Heart left ventricle (tissue), 16 donors: ENCODE data around the gene GET4. TPM values are rescaled to one million over a fixed set of nuclear protein-coding genes. Genes with fewer than 3 reads are reported as not detected.

ENCODE experiments used
- ATAC-seq, 4 donors: fragments of 200-7000 bp; cut with Tn5 transposase; one replicate each; pipeline ENCODE4 v1.9.1; 2020 to 2022; ENCODE audit warnings: moderate library complexity in 4 of 4, mild to moderate bottlenecking in 3 of 4, moderate number of reproducible peaks in 1 of 4
- DNase-seq, 5 donors: peaks; one replicate each; pipeline ENCODE4 v3.0.0-alpha.2; 2020
- H3K27ac ChIP-seq, 12 donors: fragments of 200-600 bp; sonication (generic) in 4 of 12; one replicate each; pipeline versions ENCODE4 v1.5.0 to v1.8.0; 2016 to 2022; ENCODE audit warnings: mild to moderate bottlenecking in 2 of 12
- H3K27me3 ChIP-seq, 9 donors: fragments of 200-600 bp; sonication (generic) in 2 of 9; one replicate each; pipeline versions ENCODE4 v1.5.1 to v1.8.0; 2016 to 2022; ENCODE audit warnings: mild to moderate bottlenecking in 3 of 9
- H3K36me3 ChIP-seq, 9 donors: fragments of 200-600 bp; sonication (generic) in 2 of 9; one replicate each; pipeline versions ENCODE4 v1.5.0 to v1.8.0; 2018 to 2022; ENCODE audit warnings: mild to moderate bottlenecking in 2 of 9
- H3K4me1 ChIP-seq, 12 donors: fragments of 200-600 bp; sonication (generic) in 4 of 12; one replicate each; pipeline versions ENCODE4 v1.5.0 to v1.8.0; 2016 to 2022; ENCODE audit warnings: mild to moderate bottlenecking in 3 of 12
- H3K4me3 ChIP-seq, 12 donors: fragments of 200-600 bp; sonication (generic) in 4 of 12; one replicate each; pipeline versions ENCODE4 v1.5.0 to v1.8.0; 2017 to 2022; ENCODE audit warnings: mild to moderate bottlenecking in 9 of 12, moderate library complexity in 4 of 12
- H3K9me3 ChIP-seq, 12 donors: fragments of 200-600 bp; sonication (generic) in 4 of 12; one replicate each; pipeline versions ENCODE4 v1.5.0 to v1.8.0; 2016 to 2022; ENCODE audit warnings: mild to moderate bottlenecking in 1 of 12
- CTCF ChIP-seq, 12 donors: fragments of 200-600 bp; sonication (generic) in 4 of 12; IDR thresholded peaks; one replicate each; pipeline versions ENCODE4 v1.5.0 to v1.8.0; 2018 to 2022; ENCODE audit warnings: antibody characterized with exemption in 12 of 12, mild to moderate bottlenecking in 5 of 12
- POLR2A ChIP-seq, 2 donors: fragments of 450-650 bp; IDR thresholded peaks; one replicate each; pipeline ENCODE4 v1.6.1; 2017; ENCODE audit warnings: antibody characterized with exemption in 2 of 2, mild to moderate bottlenecking in 2 of 2, moderate library complexity in 2 of 2
- whole genome bisulfite sequencing, 4 donors: extraction: QIAGEN DNeasy Blood & Tissue Kit in 2 of 4; methylation state at CpG; one replicate each; pipeline versions ENCODE4 v1.1.5 to v1.1.7; 2013 to 2018; 5-methylcytosine and 5-hydroxymethylcytosine counted together
- intact Hi-C, 10 donors: fragments of 100-400 bp; cut with DNase I; formaldehyde crosslinking; loops; one replicate each; pipeline versions ENCODE4 v1.11.1 to v1.14.2; 2022
- polyA plus RNA-seq, 2 donors: library from polyadenylated mRNA; stranded (reverse); fragments of 200-250 nt; gene quantifications; one replicate each; pipeline ENCODE4 v1.2.3, GENCODE V29; 2013
- total RNA-seq, 9 donors: library from RNA; depleted of rRNA in 2 of 9; stranded (reverse); fragments of >200 nt in 2 of 9; fragmentation: NEBNext Ultra II Directional in 3 of 9; extraction: Animal tissue kit (Norgen Biotek cat#: 25700) in 3 of 9; gene quantifications; one replicate each; pipeline versions ENCODE4 v1.1.0 to v1.2.4, GENCODE V29; 2016 to 2023
- donor health status: ischemic (EF 13 %, LVEDD 7.1; RV severe dilation, severe dysfunction).
- donor health status: healthy with polysubstance abuse.
- donor health status: DM: no; HTN: yes; CAD: no.
- donor health status: DM: no; HTN: no; CAD: no.
- donor health status: ischemic (EF 25% LVEDD 6.9; RV normal size, moderate dysfunction).
- donor health status: ischemic (EF 25% LVEDD 5.7; RV mildly dilated, moderate dysfunction).
- donor health status: healthy.
- donor health status: DM: yes; HTN: yes; CAD: no.
- donor health status: ischemic (EF 35%, LVEDD 5.7; RV mildly dilated, moderate dysfunction).
- donor health status: nonischemic (EF 11% LVEDD 7.7; RV severe dilation, severe dysfunction).
- donor health status: DM: yes; HTN: yes; CAD: no.
- donor health status: PGD.
- donor health status: ischemic (EF 29% LVEDD 5.4; RV normal size, mild dysfunction).
- donor health status: nonischemic (EF 23%, LVEDD 6.1; RV moderate dilation, normal function).

GET4 gene
- total and polyA plus RNA-seq, 11 donors = 14.6 to 34.1 (median 19.7) TPM

DNA sequence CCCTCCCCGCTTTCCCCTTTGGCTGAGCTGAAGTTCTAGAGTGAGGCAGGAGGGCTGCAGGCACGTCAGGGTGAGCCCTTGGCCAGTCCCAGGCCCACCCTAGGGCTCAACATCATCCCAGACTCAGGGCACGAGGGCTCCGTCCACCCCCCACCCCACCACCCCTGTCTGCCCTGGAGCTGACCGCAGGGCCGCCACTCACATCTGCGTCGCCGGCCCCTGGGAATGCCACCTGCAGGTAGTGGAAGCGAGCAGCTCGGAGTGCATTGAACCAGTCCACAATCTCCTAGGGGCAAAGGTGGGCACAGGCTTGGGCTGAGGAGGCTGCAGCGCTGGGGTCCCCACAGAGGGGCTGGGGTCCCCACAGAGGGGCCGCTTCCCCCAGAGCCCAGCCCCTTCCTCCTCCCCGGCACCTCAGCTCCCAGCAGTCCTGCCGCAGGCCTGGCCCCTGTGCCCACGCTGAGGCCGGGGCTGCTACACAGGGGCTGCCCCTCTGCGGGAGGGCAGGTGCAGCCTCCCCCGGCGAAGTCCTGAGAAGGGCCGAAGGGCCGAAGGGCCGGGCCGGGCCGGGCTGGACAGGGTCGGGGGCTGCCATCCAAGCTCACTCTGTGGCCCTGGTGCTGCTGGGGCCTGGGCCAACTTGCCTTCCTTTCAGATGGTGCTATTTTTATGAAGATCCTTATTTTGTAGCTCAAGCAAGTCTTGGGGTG lies 24.1 kb downstream of the GET4 start:
- peaks cover 0 to 36% (median 14%) of the 10 kb centered on the region in 12 donors for H3K4me1 ChIP-seq
- H3K9me3 ChIP-seq = no peaks in the 10 kb centered on the region
- ATAC-seq (no peak), DNase-seq (no peak)
- no peak for TF ChIP-seq CTCF (IDR thresholded peaks at IDR 0.05)
- TF ChIP-seq POLR2A (IDR thresholded peaks at IDR 0.05) = no peak
- no peak overlapping the region for H3K27ac ChIP-seq
- 83 to 90% (median 89%) methylated on average over 17 to 26 of the region's 26 CpGs for WGBS, 4 donors
- H3K36me3 ChIP-seq = peaks cover 0 to 27% (median 17%) of the 10 kb centered on the region in 9 donors
- H3K4me3 ChIP-seq = no peak overlapping the region
- intact Hi-C loops = loop anchor here in 2 of 10 donors (10.0 kb wide), 3 partner anchors 54 to 274 kb away; partner anchors contain the start of gene ADAP1 (in 1 of the 2)
- peaks cover 0 to 18% (median 3%) of the 10 kb centered on the region in 9 donors for H3K27me3 ChIP-seq

GRCh38 chr7:901041-901387 lies 24.7 kb downstream of the GET4 start:
- peak in 3 of 4 donors; percentile 1 to 2 (median 1) for ATAC-seq
- peaks cover 0 to 18% (median 3%) of the 10 kb centered on the region in 9 donors for H3K27me3 ChIP-seq
- WGBS, 4 donors = 76 to 88% (median 82%) methylated on average over 7 to 8 of the region's 8 CpGs

DNA sequence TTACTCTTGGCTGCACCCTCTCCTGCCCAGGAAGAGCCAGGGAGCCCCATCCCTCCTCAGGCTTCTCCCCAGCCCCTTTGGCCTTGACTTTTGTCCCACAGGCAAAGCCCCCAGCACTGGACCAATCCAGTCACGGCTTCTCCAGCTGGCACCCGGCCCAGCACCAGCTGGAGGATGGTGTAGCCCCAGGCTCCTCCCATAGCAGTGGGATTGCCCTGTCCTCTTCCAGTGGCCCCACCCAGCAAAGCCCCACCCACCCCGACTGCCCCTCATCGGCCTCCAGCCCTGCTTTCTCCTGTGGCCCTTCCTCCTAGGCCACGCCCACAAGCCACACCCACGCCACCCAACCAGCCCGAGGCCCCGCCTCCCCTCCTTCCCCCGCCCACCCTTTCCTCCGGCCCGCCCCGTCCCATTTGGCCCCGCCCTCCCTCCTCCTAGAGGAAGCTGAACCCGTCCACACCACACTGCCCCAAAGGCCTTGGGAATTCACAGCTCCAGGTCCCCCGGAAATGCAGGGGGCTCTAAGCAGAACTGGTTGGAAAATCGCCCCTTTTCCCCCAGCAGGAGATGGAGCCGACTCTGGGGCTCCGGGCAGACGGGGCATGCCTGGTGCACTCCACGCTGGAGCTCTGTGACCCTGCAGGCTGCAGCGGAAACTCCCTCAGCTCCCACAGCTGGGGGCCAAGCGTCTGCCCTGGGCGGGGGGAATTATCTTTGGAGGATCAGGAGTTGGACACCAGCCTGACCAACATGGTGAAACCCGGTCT lies 25.2 kb downstream of the GET4 start:
- TF ChIP-seq POLR2A (IDR thresholded peaks at IDR 0.05) (no peak), CTCF (IDR thresholded peaks at IDR 0.05) (no peak)

More at GRCh38 chr7:901041-901387, 24.7 kb downstream of the GET4 start:
- H3K36me3 ChIP-seq = peaks cover 0 to 21% (median 12%) of the 10 kb centered on the region in 9 donors
- H3K27ac ChIP-seq = no peak overlapping the region
- TF ChIP-seq POLR2A (IDR thresholded peaks at IDR 0.05) (no peak), CTCF (IDR thresholded peaks at IDR 0.05) (no peak)
- no peak overlapping the region for H3K4me3 ChIP-seq
- DNase-seq = no peak
- H3K4me1 ChIP-seq = peaks cover 0 to 36% (median 14%) of the 10 kb centered on the region in 12 donors
- intact Hi-C loops = loop anchor here in 2 of 10 donors (10.0 kb wide), 3 partner anchors 54 to 274 kb away; partner anchors contain the start of gene ADAP1 (in 1 of the 2)
- no peaks in the 10 kb centered on the region for H3K9me3 ChIP-seq

More for the DNA sequence above, 25.2 kb downstream of the GET4 start:
- H3K36me3 ChIP-seq = peaks cover 0 to 16% (median 6%) of the 10 kb centered on the region in 9 donors
- 25 to 27% (median 26%) methylated on average over 19 to 24 of the region's 24 CpGs for WGBS, 4 donors
- peaks cover 0 to 36% (median 14%) of the 10 kb centered on the region in 12 donors for H3K4me1 ChIP-seq
- DNase-seq (peak; percentile 50 to 87 (median 72)), ATAC-seq (peak; percentile 44 to 69 (median 62))
- intact Hi-C loops = loop anchor here in 2 of 10 donors (10.0 kb wide), 3 partner anchors 53 to 273 kb away; partner anchors contain the start of gene ADAP1 (in 1 of the 2)
- H3K4me3 ChIP-seq = no peak overlapping the region
- H3K9me3 ChIP-seq = no peaks in the 10 kb centered on the region
- peaks cover 0 to 18% (median 3%) of the 10 kb centered on the region in 9 donors for H3K27me3 ChIP-seq
- H3K27ac ChIP-seq = no peak overlapping the region
